Transverse colon (tissue), 3 donors: ENCODE data around the gene PCDHGA4.

Experiments used
- POLR2A ChIP-seq: fragments of 450-650 bp; IDR thresholded peaks from one replicate; pipeline ENCODE4 v1.6.1; 2016; ENCODE audit warnings: antibody characterized with exemption, mild to moderate bottlenecking, moderate library complexity
- TF ChIP-seq, protein P1 (sequence below), 5 experiments: fragments of 200-600 bp in 3 of 5; fragments of 450-650 bp in 2 of 5; sonication (generic) in 3 of 5; IDR thresholded peaks; 1 replicate in 2 of 5; 2 replicates in 3 of 5; pipeline ENCODE4 v1.5.1; 2016 to 2017; ENCODE audit warnings: antibody characterized with exemption in 5 of 5, inconsistent platforms in 3 of 5, mild to moderate bottlenecking in 2 of 5, moderate library complexity in 1 of 5

DNA sequence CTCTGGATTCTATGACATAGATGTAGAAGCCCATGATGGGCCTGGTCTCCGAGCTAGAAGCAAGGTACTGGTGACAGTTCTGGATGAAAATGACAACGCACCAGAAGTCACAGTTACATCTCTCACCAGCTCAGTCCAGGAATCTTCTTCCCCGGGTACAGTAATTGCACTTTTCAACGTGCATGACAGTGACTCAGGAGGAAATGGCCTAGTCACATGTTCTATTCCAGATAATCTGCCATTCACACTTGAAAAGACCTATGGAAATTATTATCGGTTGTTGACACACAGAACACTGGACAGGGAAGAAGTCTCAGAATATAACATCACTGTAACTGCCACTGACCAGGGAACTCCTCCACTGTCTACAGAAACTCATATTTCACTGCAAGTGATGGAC is 1.3 kb downstream of the PCDHGA4 start:
- TF ChIP-seq, protein P1, sequence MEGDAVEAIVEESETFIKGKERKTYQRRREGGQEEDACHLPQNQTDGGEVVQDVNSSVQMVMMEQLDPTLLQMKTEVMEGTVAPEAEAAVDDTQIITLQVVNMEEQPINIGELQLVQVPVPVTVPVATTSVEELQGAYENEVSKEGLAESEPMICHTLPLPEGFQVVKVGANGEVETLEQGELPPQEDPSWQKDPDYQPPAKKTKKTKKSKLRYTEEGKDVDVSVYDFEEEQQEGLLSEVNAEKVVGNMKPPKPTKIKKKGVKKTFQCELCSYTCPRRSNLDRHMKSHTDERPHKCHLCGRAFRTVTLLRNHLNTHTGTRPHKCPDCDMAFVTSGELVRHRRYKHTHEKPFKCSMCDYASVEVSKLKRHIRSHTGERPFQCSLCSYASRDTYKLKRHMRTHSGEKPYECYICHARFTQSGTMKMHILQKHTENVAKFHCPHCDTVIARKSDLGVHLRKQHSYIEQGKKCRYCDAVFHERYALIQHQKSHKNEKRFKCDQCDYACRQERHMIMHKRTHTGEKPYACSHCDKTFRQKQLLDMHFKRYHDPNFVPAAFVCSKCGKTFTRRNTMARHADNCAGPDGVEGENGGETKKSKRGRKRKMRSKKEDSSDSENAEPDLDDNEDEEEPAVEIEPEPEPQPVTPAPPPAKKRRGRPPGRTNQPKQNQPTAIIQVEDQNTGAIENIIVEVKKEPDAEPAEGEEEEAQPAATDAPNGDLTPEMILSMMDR (IDR thresholded peaks at IDR 0.05), result no peak
- no peak for TF ChIP-seq POLR2A
